Measurements from ENCODE around the gene PRR23E. TPM values are rescaled to one million over a fixed set of nuclear protein-coding genes. Genes with fewer than 3 reads are reported as not detected.

PRR23E gene
- total RNA-seq, 3 donors from 2014 or later = not detected

DNA sequence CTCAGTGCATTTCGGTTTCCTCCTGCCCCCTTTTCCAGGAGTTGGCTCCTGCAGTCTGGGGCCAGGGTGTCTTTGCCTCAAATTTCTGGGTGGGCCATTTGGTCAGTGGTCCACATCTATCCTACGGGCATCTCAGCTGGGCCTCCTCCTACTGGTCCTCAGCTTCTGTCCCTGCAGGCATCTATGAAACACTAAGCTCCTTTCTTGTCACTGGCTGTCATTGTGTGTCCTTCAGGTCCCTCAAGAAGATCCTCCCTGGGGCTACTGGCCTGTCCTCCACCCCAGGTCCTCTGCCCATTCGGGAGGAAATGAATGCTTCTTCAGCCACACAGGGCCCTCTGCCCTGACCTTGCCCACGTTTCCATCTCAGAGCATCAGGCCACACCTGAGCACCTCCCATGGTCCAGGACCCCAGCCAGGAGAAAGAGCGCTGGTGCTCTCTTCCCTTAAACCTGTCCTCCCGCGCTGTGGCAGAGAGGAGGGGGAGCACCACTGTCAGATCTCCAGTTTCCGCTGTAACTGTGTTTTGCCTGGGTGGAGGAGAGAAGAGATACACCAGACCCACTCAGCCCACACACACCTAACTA, 1.8 kb downstream of the PRR23E start:
- Histone ChIP-seq H3K4me3 (no peak overlapping the region), H3K27me3 (no peaks in the 10 kb centered on the region), H3K4me1 (no peaks in the 10 kb centered on the region), H3K27ac (no peak overlapping the region), H3K36me3 (no peaks in the 10 kb centered on the region), H3K9me3 (peaks cover 8 to 21% of the 10 kb centered on the region in 2 donors)
- intact Hi-C loops (cut with DNase I; ENCODE audit: low total_unique reads) = no loop called here
- DNase-seq (ENCODE audit: low spot score in 2 of 2) = no peak
- TF ChIP-seq POLR2A (IDR thresholded peaks at IDR 0.05) = no peak
- TF ChIP-seq, protein P1, sequence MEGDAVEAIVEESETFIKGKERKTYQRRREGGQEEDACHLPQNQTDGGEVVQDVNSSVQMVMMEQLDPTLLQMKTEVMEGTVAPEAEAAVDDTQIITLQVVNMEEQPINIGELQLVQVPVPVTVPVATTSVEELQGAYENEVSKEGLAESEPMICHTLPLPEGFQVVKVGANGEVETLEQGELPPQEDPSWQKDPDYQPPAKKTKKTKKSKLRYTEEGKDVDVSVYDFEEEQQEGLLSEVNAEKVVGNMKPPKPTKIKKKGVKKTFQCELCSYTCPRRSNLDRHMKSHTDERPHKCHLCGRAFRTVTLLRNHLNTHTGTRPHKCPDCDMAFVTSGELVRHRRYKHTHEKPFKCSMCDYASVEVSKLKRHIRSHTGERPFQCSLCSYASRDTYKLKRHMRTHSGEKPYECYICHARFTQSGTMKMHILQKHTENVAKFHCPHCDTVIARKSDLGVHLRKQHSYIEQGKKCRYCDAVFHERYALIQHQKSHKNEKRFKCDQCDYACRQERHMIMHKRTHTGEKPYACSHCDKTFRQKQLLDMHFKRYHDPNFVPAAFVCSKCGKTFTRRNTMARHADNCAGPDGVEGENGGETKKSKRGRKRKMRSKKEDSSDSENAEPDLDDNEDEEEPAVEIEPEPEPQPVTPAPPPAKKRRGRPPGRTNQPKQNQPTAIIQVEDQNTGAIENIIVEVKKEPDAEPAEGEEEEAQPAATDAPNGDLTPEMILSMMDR (IDR thresholded peaks at IDR 0.05) = no peak
- no peak for TF ChIP-seq POLR2AphosphoS5 (IDR thresholded peaks at IDR 0.05)

DNA sequence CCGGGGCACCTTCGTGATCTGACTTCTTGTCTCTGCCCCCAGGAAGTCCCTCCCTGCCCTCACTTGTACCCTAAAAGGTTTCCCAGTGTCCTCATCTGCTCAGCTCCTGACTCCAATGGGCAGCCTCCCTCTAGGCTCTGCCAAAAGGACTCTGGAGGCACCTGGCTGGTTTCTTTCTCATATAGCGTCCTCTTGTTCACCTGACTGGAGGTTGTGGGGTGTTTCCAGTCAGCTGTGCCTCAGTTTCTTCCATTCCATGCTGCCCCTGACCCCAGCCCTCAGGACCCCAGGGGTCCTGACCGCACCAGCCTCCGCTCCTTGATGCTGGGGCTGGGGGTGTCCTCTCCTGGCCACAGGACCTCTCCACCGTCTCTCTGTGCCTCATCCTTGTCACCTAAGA, 2.5 kb downstream of the PRR23E start:
- H3K27ac ChIP-seq = no peak overlapping the region
- peaks cover 8 to 21% of the 10 kb centered on the region in 2 donors for H3K9me3 ChIP-seq
- H3K4me1 ChIP-seq = no peaks in the 10 kb centered on the region
- intact Hi-C loops (cut with DNase I; ENCODE audit: low total_unique reads) = no loop called here
- no peak for TF ChIP-seq POLR2A (IDR thresholded peaks at IDR 0.05)
- TF ChIP-seq, protein P1 (IDR thresholded peaks at IDR 0.05) = no peak
- TF ChIP-seq POLR2AphosphoS5 (IDR thresholded peaks at IDR 0.05) = no peak
- H3K36me3 ChIP-seq = no peaks in the 10 kb centered on the region
- no peak for DNase-seq (ENCODE audit: low spot score in 2 of 2)
- H3K4me3 ChIP-seq = no peak overlapping the region
- no peaks in the 10 kb centered on the region for H3K27me3 ChIP-seq

DNA sequence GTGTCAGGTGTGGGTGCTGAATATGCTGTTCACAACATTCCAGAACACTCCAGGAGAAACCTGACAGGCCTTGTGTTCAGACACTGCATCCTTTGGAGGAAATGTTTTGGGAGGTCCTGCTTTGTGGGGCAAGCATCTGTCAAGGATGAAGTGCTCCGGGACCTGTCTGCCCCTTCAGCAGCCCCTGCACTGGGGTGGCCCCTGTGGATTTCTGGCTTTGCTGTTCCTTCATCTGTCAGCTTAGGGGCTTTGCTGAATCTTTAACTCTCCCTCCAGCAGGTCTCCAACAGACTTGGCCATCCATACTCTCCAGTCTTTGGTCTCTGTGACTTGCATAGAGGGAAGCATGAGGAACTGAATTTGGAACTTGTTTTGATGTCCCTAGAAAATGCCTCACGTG, 3.1 kb downstream of the PRR23E start:
- Histone ChIP-seq H3K36me3 (no peaks in the 10 kb centered on the region), H3K9me3 (peaks cover 8 to 16% of the 10 kb centered on the region in 2 donors), H3K27me3 (no peaks in the 10 kb centered on the region), H3K27ac (no peak overlapping the region), H3K4me3 (no peak overlapping the region), H3K4me1 (no peaks in the 10 kb centered on the region)
- no peak for DNase-seq (ENCODE audit: low spot score in 2 of 2)
- TF ChIP-seq, protein P1 (IDR thresholded peaks at IDR 0.05) = no peak
- no peak for TF ChIP-seq POLR2AphosphoS5 (IDR thresholded peaks at IDR 0.05)
- TF ChIP-seq POLR2A (IDR thresholded peaks at IDR 0.05) = no peak
- intact Hi-C loops (cut with DNase I; ENCODE audit: low total_unique reads) = no loop called here

DNA sequence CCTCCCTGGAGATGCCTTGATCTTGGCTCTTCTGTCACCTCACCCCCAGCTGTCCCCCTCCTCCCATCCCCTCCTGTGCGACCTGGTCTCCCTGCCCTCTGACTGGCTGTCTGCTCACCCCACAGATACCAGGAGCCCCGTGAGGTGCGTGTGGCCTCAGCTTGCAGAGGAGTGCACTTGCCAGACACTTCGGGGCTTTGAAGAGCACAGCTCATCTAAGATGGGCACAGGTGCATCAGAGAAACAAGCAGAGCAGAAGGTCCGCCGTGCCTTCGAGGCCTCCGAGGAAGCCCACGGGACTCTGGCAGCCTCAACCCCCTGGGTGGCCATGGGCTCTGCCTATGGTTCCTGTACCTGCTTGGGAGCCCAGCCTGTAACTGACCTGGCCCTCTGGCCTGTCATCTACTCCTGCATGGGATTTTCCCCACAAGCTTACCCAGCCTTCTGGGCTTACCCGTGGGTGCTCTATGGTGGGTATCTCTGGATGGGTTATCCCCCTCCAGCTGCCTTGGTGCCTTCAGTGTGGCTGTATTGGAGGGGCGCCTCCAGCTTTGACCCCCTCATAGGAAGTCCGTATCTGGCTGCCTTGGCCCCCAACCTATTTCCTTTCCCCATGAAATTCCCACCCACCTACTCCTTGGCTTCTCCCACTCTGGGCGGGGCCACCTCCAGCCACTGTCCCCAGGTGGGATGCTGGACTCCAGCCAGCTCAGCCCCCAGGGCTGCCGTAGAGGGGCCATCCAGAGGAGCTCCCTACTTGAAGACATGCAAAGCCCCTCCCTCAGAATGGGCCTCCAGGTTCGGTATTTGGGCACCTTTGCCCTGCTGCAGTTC, 3.8 kb downstream of the PRR23E start:
- no peak for DNase-seq (ENCODE audit: low spot score in 2 of 2)
- Histone ChIP-seq H3K4me3 (no peak overlapping the region), H3K27ac (no peak overlapping the region), H3K27me3 (no peaks in the 10 kb centered on the region), H3K36me3 (no peaks in the 10 kb centered on the region), H3K4me1 (no peaks in the 10 kb centered on the region), H3K9me3 (peaks cover 8 to 10% of the 10 kb centered on the region in 2 donors)
- no peak for TF ChIP-seq POLR2A (IDR thresholded peaks at IDR 0.05)
- no peak for TF ChIP-seq POLR2AphosphoS5 (IDR thresholded peaks at IDR 0.05)
- intact Hi-C loops (cut with DNase I; ENCODE audit: low total_unique reads) = no loop called here

DNA sequence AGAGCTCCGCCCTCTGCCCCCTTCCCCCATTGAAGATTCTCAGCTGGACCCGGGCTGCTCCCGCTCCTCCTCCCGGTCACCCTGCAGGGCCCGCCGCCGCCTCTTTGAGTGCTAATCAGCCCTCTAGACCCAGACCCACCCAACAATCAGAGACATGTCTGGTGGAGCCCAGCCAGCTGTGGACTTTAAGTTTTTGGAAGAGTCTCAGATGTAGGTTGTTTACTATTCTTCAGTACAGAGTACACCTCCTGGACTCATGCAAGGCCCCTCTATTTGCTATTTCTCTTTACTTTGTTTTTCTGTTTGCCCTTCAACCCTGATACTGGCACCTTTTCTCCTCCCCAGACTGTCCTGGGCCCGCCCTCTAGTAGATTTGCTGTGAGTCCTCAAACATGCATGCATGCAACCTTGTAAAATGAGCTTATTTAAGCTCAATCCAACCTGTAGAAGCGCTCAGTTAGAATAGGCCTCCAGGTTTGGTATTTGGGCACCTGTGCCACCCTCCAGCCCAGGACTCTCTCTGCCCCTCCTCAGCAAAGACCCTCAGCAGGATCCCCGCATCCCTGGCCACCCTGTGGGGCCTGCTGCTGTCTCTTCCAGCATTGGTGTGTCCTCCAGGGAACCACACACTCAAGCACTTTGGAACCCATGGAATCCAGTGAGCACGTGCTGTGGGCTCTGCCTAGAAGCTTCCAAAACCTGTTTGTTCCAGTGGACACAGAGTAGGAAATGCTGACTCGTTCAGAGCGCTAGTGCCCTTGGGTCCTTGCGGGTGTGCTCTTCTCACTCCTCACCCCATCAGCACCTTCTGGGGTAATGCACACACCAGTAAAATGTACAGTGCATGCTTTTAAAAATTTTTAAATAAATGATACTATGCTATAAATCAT, 4.6 kb downstream of the PRR23E start:
- Histone ChIP-seq H3K9me3 (peaks cover 4 to 7% of the 10 kb centered on the region in 2 donors), H3K27me3 (no peaks in the 10 kb centered on the region), H3K36me3 (no peaks in the 10 kb centered on the region), H3K27ac (no peak overlapping the region), H3K4me1 (no peaks in the 10 kb centered on the region), H3K4me3 (no peak overlapping the region)
- intact Hi-C loops (cut with DNase I; ENCODE audit: low total_unique reads) = no loop called here
- TF ChIP-seq POLR2A (IDR thresholded peaks at IDR 0.05) (no peak), POLR2AphosphoS5 (IDR thresholded peaks at IDR 0.05) (no peak)
- TF ChIP-seq, protein P1 (IDR thresholded peaks at IDR 0.05) = no peak
- no peak for DNase-seq (ENCODE audit: low spot score in 2 of 2)
